ENCODE data around the gene THAP9.
"Not testable (repeated sequence)": the region's sequence is repeated elsewhere in the genome, so short reads cannot be mapped to it uniquely, and the experiment has no call there.

THAP9 gene

GRCh38 chr4:82906469-82906868 is 5.9 kb downstream of the THAP9 start:
- no peak overlapping the region for H3K4me3 Mint-ChIP-seq
- DNase-seq, result no peak
- peaks cover 49% of the 10 kb centered on the region for H3K36me3 Mint-ChIP-seq (ENCODE audit: low read depth)
- H3K27me3 Mint-ChIP-seq (ENCODE audit: low read depth, poor library complexity), result no peaks in the 10 kb centered on the region
- H3K9me3 Mint-ChIP-seq, result no peaks in the 10 kb centered on the region
- no peak for TF ChIP-seq CTCF (IDR thresholded peaks at IDR 0.05)
- H3K4me1 Mint-ChIP-seq, result no peaks in the 10 kb centered on the region
- no peak overlapping the region for H3K27ac Mint-ChIP-seq

- Mint-ChIP-seq H3K4me1 (no peaks in the 10 kb centered on the region), H3K9me3 (no peaks in the 10 kb centered on the region)
These were observed 8.8 kb downstream of the THAP9 start for GRCh38 chr4:82909326-82909725.

GRCh38 chr4:82913305-82913704 is 12.8 kb downstream of the THAP9 start:
- no peak for TF ChIP-seq CTCF (IDR thresholded peaks at IDR 0.05)
- no peak for DNase-seq
- H3K4me1 Mint-ChIP-seq, result no peaks in the 10 kb centered on the region
- peaks cover 59% of the 10 kb centered on the region for H3K36me3 Mint-ChIP-seq (ENCODE audit: low read depth)
- H3K4me3 Mint-ChIP-seq, result no peak overlapping the region
- no peaks in the 10 kb centered on the region for H3K27me3 Mint-ChIP-seq (ENCODE audit: low read depth, poor library complexity)
- no peaks in the 10 kb centered on the region for H3K9me3 Mint-ChIP-seq
- no peak overlapping the region for H3K27ac Mint-ChIP-seq

More at GRCh38 chr4:82909326-82909725, 8.8 kb downstream of the THAP9 start:
- Mint-ChIP-seq H3K36me3 (ENCODE audit: low read depth) (peaks cover 69% of the 10 kb centered on the region), H3K27ac (no peak overlapping the region), H3K4me3 (no peak overlapping the region), H3K27me3 (ENCODE audit: low read depth, poor library complexity) (no peaks in the 10 kb centered on the region)
- no peak for DNase-seq
- no peak for TF ChIP-seq CTCF (IDR thresholded peaks at IDR 0.05)

- not testable (repeated sequence) for H3K27me3 Mint-ChIP-seq (ENCODE audit: low read depth, poor library complexity); H3K9me3 Mint-ChIP-seq; H3K27ac Mint-ChIP-seq; H3K4me3 Mint-ChIP-seq; DNase-seq; H3K4me1 Mint-ChIP-seq
- H3K36me3 Mint-ChIP-seq (ENCODE audit: low read depth), result peaks cover 58% of the 10 kb centered on the region
These were observed 13.4 kb downstream of the THAP9 start for GRCh38 chr4:82913968-82914367.

- H3K4me1 Mint-ChIP-seq, result peaks cover 9% of the 10 kb centered on the region
These were observed 17.6 kb downstream of the THAP9 start for GRCh38 chr4:82918091-82918490.

GRCh38 chr4:82919386-82919785 is 18.9 kb downstream of the THAP9 start:
- Mint-ChIP-seq H3K9me3 (no peaks in the 10 kb centered on the region), H3K36me3 (ENCODE audit: low read depth) (peaks cover 15% of the 10 kb centered on the region), H3K4me1 (peaks cover 11% of the 10 kb centered on the region), H3K4me3 (no peak overlapping the region), H3K27ac (peak overlapping the region; percentile 48), H3K27me3 (ENCODE audit: low read depth, poor library complexity) (no peaks in the 10 kb centered on the region)
- TF ChIP-seq CTCF (IDR thresholded peaks at IDR 0.05), result no peak
- DNase-seq, result no peak

More at GRCh38 chr4:82918091-82918490, 17.6 kb downstream of the THAP9 start:
- Mint-ChIP-seq H3K27ac (no peak overlapping the region), H3K36me3 (ENCODE audit: low read depth) (peaks cover 24% of the 10 kb centered on the region), H3K27me3 (ENCODE audit: low read depth, poor library complexity) (no peaks in the 10 kb centered on the region), H3K9me3 (no peaks in the 10 kb centered on the region), H3K4me3 (no peak overlapping the region)
- DNase-seq, result no peak
- no peak for TF ChIP-seq CTCF (IDR thresholded peaks at IDR 0.05)
